Heart left ventricle (tissue), 16 donors: ENCODE measurements around the gene KCNC1. TPM values are rescaled to one million over a fixed set of nuclear protein-coding genes. Genes with fewer than 3 reads are reported as not detected.
A peak's percentile ranks its signal among the peaks of the same experiment; 100 is the strongest.

ENCODE experiments used
- ATAC-seq, 4 donors: fragments of 200-7000 bp; cut with Tn5 transposase; one replicate each; pipeline ENCODE4 v1.9.1; 2020 to 2022; ENCODE audit warnings: moderate library complexity in 4 of 4, mild to moderate bottlenecking in 3 of 4, moderate number of reproducible peaks in 1 of 4
- DNase-seq, 5 donors: peaks; one replicate each; pipeline ENCODE4 v3.0.0-alpha.2; 2020
- H3K27ac ChIP-seq, 12 donors: fragments of 200-600 bp; sonication (generic) in 4 of 12; one replicate each; pipeline versions ENCODE4 v1.5.0 to v1.8.0; 2016 to 2022; ENCODE audit warnings: mild to moderate bottlenecking in 2 of 12
- H3K27me3 ChIP-seq, 9 donors: fragments of 200-600 bp; sonication (generic) in 2 of 9; one replicate each; pipeline versions ENCODE4 v1.5.1 to v1.8.0; 2016 to 2022; ENCODE audit warnings: mild to moderate bottlenecking in 3 of 9
- H3K36me3 ChIP-seq, 9 donors: fragments of 200-600 bp; sonication (generic) in 2 of 9; one replicate each; pipeline versions ENCODE4 v1.5.0 to v1.8.0; 2018 to 2022; ENCODE audit warnings: mild to moderate bottlenecking in 2 of 9
- H3K4me1 ChIP-seq, 12 donors: fragments of 200-600 bp; sonication (generic) in 4 of 12; one replicate each; pipeline versions ENCODE4 v1.5.0 to v1.8.0; 2016 to 2022; ENCODE audit warnings: mild to moderate bottlenecking in 3 of 12
- H3K4me3 ChIP-seq, 12 donors: fragments of 200-600 bp; sonication (generic) in 4 of 12; one replicate each; pipeline versions ENCODE4 v1.5.0 to v1.8.0; 2017 to 2022; ENCODE audit warnings: mild to moderate bottlenecking in 9 of 12, moderate library complexity in 4 of 12
- H3K9me3 ChIP-seq, 12 donors: fragments of 200-600 bp; sonication (generic) in 4 of 12; one replicate each; pipeline versions ENCODE4 v1.5.0 to v1.8.0; 2016 to 2022; ENCODE audit warnings: mild to moderate bottlenecking in 1 of 12
- CTCF ChIP-seq, 12 donors: fragments of 200-600 bp; sonication (generic) in 4 of 12; IDR thresholded peaks; one replicate each; pipeline versions ENCODE4 v1.5.0 to v1.8.0; 2018 to 2022; ENCODE audit warnings: antibody characterized with exemption in 12 of 12, mild to moderate bottlenecking in 5 of 12
- POLR2A ChIP-seq, 2 donors: fragments of 450-650 bp; IDR thresholded peaks; one replicate each; pipeline ENCODE4 v1.6.1; 2017; ENCODE audit warnings: antibody characterized with exemption in 2 of 2, mild to moderate bottlenecking in 2 of 2, moderate library complexity in 2 of 2
- WGBS, 4 donors: extraction: QIAGEN DNeasy Blood & Tissue Kit in 2 of 4; methylation state at CpG; one replicate each; pipeline versions ENCODE4 v1.1.5 to v1.1.7; 2013 to 2018; 5-methylcytosine and 5-hydroxymethylcytosine counted together
- intact Hi-C, 10 donors: fragments of 100-400 bp; cut with DNase I; formaldehyde crosslinking; loops; one replicate each; pipeline versions ENCODE4 v1.11.1 to v1.14.2; 2022
- polyA plus RNA-seq, 2 donors: library from polyadenylated mRNA; stranded (reverse); fragments of 200-250 nt; gene quantifications; one replicate each; pipeline ENCODE4 v1.2.3, GENCODE V29; 2013
- total RNA-seq, 9 donors: library from RNA; depleted of rRNA in 2 of 9; stranded (reverse); fragments of >200 nt in 2 of 9; fragmentation: NEBNext Ultra II Directional in 3 of 9; extraction: Animal tissue kit (Norgen Biotek cat#: 25700) in 3 of 9; gene quantifications; one replicate each; pipeline versions ENCODE4 v1.1.0 to v1.2.4, GENCODE V29; 2016 to 2023
- donor health status: ischemic (EF 13 %, LVEDD 7.1; RV severe dilation, severe dysfunction).
- donor health status: healthy with polysubstance abuse.
- donor health status: DM: no; HTN: yes; CAD: no.
- donor health status: DM: no; HTN: no; CAD: no.
- donor health status: ischemic (EF 25% LVEDD 6.9; RV normal size, moderate dysfunction).
- donor health status: ischemic (EF 25% LVEDD 5.7; RV mildly dilated, moderate dysfunction).
- donor health status: healthy.
- donor health status: DM: yes; HTN: yes; CAD: no.
- donor health status: ischemic (EF 35%, LVEDD 5.7; RV mildly dilated, moderate dysfunction).
- donor health status: nonischemic (EF 11% LVEDD 7.7; RV severe dilation, severe dysfunction).
- donor health status: DM: yes; HTN: yes; CAD: no.
- donor health status: PGD.
- donor health status: ischemic (EF 29% LVEDD 5.4; RV normal size, mild dysfunction).
- donor health status: nonischemic (EF 23%, LVEDD 6.1; RV moderate dilation, normal function).

The KCNC1 gene
- total and polyA plus RNA-seq, 11 donors: 0.02 to 0.25 (median 0.05) TPM; not detected in 8

DNA sequence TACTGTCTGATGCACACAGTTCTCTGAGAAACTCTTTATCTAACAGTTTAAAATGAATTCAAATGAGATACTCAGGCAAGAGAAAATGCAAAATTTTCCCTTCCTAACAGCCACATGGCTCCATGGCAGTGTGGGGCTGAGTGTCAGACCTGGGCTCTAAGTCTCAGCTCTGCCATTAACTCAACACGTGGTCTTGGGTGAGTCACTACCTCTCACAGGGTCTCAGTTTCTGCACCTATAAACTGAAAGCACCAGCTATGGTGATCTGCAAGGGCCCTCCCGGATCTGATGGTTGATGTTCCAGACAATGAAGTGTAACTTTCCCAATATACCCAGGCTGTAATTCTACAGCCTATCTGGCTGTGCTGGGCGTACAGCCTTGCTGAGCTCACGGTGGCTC is 70.5 kb downstream of the KCNC1 start:
- ATAC-seq (no peak), DNase-seq (no peak)
- Histone ChIP-seq H3K27ac (no peak overlapping the region), H3K4me3 (no peak overlapping the region), H3K27me3 (no peaks in the 10 kb centered on the region), H3K9me3 (no peaks in the 10 kb centered on the region), H3K4me1 (peaks cover 0 to 20% (median 6%) of the 10 kb centered on the region in 12 donors), H3K36me3 (no peaks in the 10 kb centered on the region)
- no peak for TF ChIP-seq CTCF (IDR thresholded peaks at IDR 0.05)
- TF ChIP-seq POLR2A (IDR thresholded peaks at IDR 0.05): no peak
- 97 to 98% (median 97%) methylated on average over 4 of the region's 4 CpGs for WGBS, 4 donors
- intact Hi-C loops: no loop called here

DNA sequence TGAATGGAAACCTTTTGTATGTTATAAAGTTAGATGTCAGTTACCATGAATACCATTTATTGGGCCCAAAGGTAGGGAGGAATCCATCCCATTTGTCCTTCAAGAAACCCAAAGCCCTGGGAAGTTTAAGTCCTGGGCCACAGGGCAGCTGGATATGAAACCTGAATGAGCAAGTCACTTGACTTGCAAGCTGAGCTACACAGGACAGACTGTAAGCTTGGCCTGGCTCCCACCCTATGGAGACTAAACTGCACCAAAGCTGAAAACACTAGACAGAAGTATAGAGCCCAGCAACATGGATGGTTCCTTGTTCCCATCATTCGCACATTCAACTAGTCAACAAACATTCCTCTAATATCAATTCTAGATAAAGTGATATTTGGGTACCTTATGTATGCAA is 71.3 kb downstream of the KCNC1 start:
- Histone ChIP-seq H3K9me3 (no peaks in the 10 kb centered on the region), H3K27me3 (no peaks in the 10 kb centered on the region), H3K4me3 (no peak overlapping the region), H3K4me1 (peaks cover 0 to 28% (median 10%) of the 10 kb centered on the region in 12 donors), H3K36me3 (no peaks in the 10 kb centered on the region), H3K27ac (peak overlapping the region in 4 of 12 donors; percentile 11 to 38 (median 24))
- DNase-seq (peak in 2 of 5 donors; percentile 23 to 33), ATAC-seq (peak; percentile 69 to 80 (median 74))
- intact Hi-C loops: no loop called here
- no peak for TF ChIP-seq CTCF (IDR thresholded peaks at IDR 0.05)
- TF ChIP-seq POLR2A (IDR thresholded peaks at IDR 0.05): no peak
- WGBS, 4 donors: 44 to 72% (median 63%) methylated on average over 1 of the region's 1 CpG

DNA sequence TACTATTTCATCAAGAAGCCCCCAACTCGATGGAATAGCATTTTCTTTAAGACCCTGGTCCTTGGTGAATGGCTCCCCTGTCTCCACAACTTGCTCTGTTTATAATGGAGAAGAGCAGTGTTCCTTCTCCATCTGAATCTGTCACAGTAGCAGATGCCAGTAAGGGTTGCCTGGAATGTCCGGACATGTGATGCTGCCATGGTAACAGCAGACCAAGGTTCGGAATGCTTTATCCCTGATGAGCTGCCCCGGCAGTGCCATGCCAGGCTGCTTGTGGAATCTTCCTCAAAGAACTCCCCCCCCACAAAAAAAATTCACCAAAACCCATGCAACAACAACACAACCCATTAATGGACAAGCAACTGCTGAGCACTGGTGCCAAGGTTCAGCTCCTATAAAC is 72.5 kb downstream of the KCNC1 start:
- no peaks in the 10 kb centered on the region for H3K27me3 ChIP-seq
- DNase-seq (no peak), ATAC-seq (peak in 2 of 4 donors; percentile 44 to 67)
- intact Hi-C loops: no loop called here
- WGBS, 4 donors: 52 to 86% (median 69%) methylated on average over 4 of the region's 4 CpGs
- TF ChIP-seq CTCF (IDR thresholded peaks at IDR 0.05) (no peak), POLR2A (IDR thresholded peaks at IDR 0.05) (no peak)
- H3K27ac ChIP-seq: no peak overlapping the region
- H3K36me3 ChIP-seq: no peaks in the 10 kb centered on the region
- H3K9me3 ChIP-seq: no peaks in the 10 kb centered on the region
- H3K4me3 ChIP-seq: no peak overlapping the region
- peaks cover 0 to 40% (median 14%) of the 10 kb centered on the region in 12 donors for H3K4me1 ChIP-seq

GRCh38 chr11:17810041-17810440 is 75.5 kb downstream of the KCNC1 start:
- DNase-seq (no peak), ATAC-seq (no peak)
- Histone ChIP-seq H3K4me1 (peaks cover 0 to 54% (median 27%) of the 10 kb centered on the region in 12 donors), H3K27ac (no peak overlapping the region), H3K27me3 (no peaks in the 10 kb centered on the region), H3K4me3 (no peak overlapping the region), H3K36me3 (no peaks in the 10 kb centered on the region), H3K9me3 (no peaks in the 10 kb centered on the region)
- no peak for TF ChIP-seq CTCF (IDR thresholded peaks at IDR 0.05)
- TF ChIP-seq POLR2A (IDR thresholded peaks at IDR 0.05): no peak
- intact Hi-C loops: no loop called here
- WGBS, 4 donors: 97 to 100% (median 100%) methylated on average over 1 of the region's 1 CpG
